Measurements from ENCODE around the gene OLFML3.

The OLFML3 gene

GRCh38 chr1:113978863-113979702 lies at the start of gene OLFML3:
OLFML3 (plus strand) TSS chr1:113979474; CDS start chr1:113979517, 43 bp downstream.
- no peak within 1 kb of the TSS for H3K4me3 ChIP-seq (ENCODE audit: low read length)
- no peak for TF ChIP-seq ZNF274 (IDR thresholded peaks at IDR 0.05; ENCODE audit: low read depth, low read length)

GRCh38 chr1:113929750-113930498 lies 49.4 kb upstream of the OLFML3 start:
- H3K4me3 ChIP-seq (ENCODE audit: low read length) = peak overlapping the region; percentile 100
- TF ChIP-seq ZNF274 (IDR thresholded peaks at IDR 0.05; ENCODE audit: low read depth, low read length) = no peak

DNA sequence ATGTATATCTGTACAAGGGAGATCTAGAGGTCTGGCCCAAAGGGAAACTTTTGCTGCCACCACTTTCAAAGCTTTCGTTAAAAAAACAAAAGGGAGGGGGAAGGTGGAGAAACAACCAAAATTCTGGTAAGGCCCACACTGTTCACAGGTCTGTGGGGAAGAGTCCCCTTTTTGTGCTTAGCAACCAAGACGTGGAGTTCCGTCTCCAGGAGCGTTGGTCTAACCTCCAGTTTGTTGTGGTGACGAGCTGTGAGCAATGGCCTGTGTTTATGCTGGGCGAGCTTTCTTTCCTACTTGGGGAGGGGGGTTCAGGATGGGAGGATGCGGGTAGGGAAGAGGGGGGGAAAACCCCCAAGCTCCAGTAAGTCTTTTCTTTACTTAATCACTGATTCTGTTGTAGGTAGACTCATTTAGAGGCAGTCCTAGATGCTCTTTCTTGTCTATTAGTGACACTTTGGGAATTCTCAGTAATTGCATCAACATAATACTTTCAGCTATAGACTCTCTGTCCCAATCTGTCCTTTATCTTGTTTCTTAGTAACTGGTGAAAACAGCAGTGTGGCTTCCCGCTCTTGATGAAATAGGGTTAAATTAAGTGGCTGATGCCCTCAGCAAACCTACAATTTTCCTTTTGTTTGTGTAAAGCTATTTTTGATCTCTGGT lies 48.6 kb upstream of the OLFML3 start:
- no peak for TF ChIP-seq ZNF274 (IDR thresholded peaks at IDR 0.05; ENCODE audit: low read depth, low read length)
- peak overlapping the region; percentile 100 for H3K4me3 ChIP-seq (ENCODE audit: low read length)

- peak overlapping the region; percentile 100; the same call in 1 of the 2 replicates for H3K4me3 ChIP-seq (ENCODE audit: low read length)
- TF ChIP-seq ZNF274 (IDR thresholded peaks at IDR 0.05; ENCODE audit: low read depth, low read length) = no peak
Measured at GRCh38 chr1:113931451-113931851, 47.8 kb upstream of the OLFML3 start.

- H3K4me3 ChIP-seq (ENCODE audit: low read length) = no peak overlapping the region
- TF ChIP-seq ZNF274 (IDR thresholded peaks at IDR 0.05; ENCODE audit: low read depth, low read length) = no peak
Measured at GRCh38 chr1:113934006-113934405, 45.3 kb upstream of the OLFML3 start.

GRCh38 chr1:113934511-113935055 lies 44.7 kb upstream of the OLFML3 start:
- TF ChIP-seq ZNF274 (IDR thresholded peaks at IDR 0.05; ENCODE audit: low read depth, low read length) = no peak
- H3K4me3 ChIP-seq (ENCODE audit: low read length) = no peak overlapping the region

DNA sequence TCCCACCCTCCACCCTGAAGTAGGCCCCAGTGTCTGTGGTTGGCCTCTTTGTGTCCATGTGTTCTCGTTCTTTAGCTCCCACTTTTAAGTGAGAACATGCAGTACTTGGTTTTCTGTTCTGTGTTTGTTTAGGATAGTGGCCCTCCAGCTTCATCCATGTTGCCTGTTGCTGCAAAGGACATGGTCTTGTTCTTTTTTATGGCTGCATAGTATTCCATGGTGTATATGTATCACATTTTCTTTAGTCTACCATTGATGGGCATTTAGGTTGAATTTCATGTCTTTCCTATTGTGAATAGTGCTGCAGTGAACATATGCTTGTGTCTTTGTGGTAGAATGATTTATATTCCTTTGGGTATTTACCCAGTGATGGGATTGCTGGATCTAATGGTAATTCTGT lies 44.1 kb upstream of the OLFML3 start:
- no peak overlapping the region for H3K4me3 ChIP-seq (ENCODE audit: low read length)
- TF ChIP-seq ZNF274 (IDR thresholded peaks at IDR 0.05; ENCODE audit: low read depth, low read length) = no peak

- TF ChIP-seq ZNF274 (IDR thresholded peaks at IDR 0.05; ENCODE audit: low read depth, low read length) = no peak
- H3K4me3 ChIP-seq (ENCODE audit: low read length) = no peak overlapping the region
Measured at GRCh38 chr1:113935970-113936369, 43.3 kb upstream of the OLFML3 start.

DNA sequence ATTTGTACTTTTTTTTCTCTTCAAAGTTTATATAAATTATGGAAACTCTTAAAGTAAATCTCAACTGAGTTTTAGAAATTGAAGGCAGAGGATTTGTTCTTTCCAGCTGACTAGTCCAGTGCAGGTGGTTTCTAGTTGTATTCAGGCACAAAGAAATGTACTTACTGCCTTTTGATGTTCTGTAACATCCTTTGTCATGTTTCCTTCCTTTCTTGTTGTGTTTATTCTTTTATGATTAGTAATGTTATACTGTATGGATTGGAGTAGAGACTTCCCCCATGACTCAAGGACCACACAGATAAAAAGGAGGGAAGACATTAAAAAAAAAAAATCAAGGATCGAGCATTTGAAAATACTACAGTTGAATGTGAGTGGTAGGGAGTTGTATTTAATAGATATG lies 42.1 kb upstream of the OLFML3 start:
- no peak overlapping the region for H3K4me3 ChIP-seq (ENCODE audit: low read length)
- TF ChIP-seq ZNF274 (IDR thresholded peaks at IDR 0.05; ENCODE audit: low read depth, low read length) = no peak

DNA sequence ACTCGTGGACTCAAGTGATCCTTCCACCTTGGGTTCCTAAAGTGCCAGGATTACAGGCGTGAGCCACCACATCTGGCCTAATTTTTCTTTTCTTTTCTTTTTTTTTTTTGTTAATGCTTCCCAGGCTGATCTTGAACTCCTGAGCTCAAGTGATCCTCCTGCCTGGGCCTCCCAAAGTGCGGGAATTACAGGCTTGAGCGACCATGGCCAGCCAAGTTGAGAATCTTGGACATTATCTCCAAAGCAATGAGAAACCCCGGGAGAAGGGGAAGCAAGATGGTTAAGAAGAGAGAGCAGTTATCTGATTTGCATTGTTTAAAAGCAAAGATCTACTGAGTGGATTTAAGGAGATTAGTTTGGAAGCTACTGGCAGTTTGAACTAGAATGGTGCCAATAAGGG lies 41.1 kb upstream of the OLFML3 start:
- TF ChIP-seq ZNF274 (IDR thresholded peaks at IDR 0.05; ENCODE audit: low read depth, low read length) = no peak
- no peak overlapping the region for H3K4me3 ChIP-seq (ENCODE audit: low read length)

GRCh38 chr1:113940365-113941244 lies 38.7 kb upstream of the OLFML3 start:
- no peak for TF ChIP-seq ZNF274 (IDR thresholded peaks at IDR 0.05; ENCODE audit: low read depth, low read length)

DNA sequence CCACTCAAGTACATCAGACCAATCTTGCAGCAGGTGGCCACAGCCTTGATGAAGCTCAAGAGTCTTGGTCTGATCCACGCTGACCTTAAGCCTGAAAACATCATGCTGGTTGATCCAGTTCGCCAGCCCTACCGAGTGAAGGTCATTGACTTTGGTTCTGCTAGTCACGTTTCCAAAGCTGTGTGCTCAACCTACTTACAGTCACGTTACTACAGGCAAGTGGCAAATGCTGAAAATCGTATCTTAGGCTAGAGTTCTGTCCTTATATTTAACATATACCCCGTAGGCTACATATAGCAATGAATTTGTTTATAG lies 38.1 kb upstream of the OLFML3 start:
- no peak overlapping the region for H3K4me3 ChIP-seq (ENCODE audit: low read length)
- TF ChIP-seq ZNF274 (IDR thresholded peaks at IDR 0.05; ENCODE audit: low read depth, low read length) = no peak

More at GRCh38 chr1:113940365-113941244, 38.7 kb upstream of the OLFML3 start:
- H3K4me3 ChIP-seq (ENCODE audit: low read length) = no peak overlapping the region; the same call in 1 of the 2 replicates

GRCh38 chr1:113942527-113942926 lies 36.7 kb upstream of the OLFML3 start:
- no peak for TF ChIP-seq ZNF274 (IDR thresholded peaks at IDR 0.05; ENCODE audit: low read depth, low read length)
- no peak overlapping the region for H3K4me3 ChIP-seq (ENCODE audit: low read length)

Data from GM08714 (cell line).